HG03469 (cell line): ENCODE measurements around the gene KRTAP10-9.
"Not testable (repeated sequence)": the region's sequence is repeated elsewhere in the genome, so short reads cannot be mapped to it uniquely, and the experiment has no call there.

Experiments
- ATAC-seq: cut with Tn5 transposase; IDR thresholded peaks from one replicate; pipeline ENCODE4 v1.9.1; 2021; ENCODE audit warnings: mild to moderate bottlenecking, moderate library complexity, moderate number of reproducible peaks; ENCODE audit not compliant: unreplicated experiment

The KRTAP10-9 gene

GRCh38 chr21:44626673-44627143 is at the start of gene KRTAP10-9:
TSS of gene KRTAP10-9 (plus strand) at chr21:44627093. CDS start at chr21:44627172, 79 bp downstream.
- no peak for ATAC-seq

DNA sequence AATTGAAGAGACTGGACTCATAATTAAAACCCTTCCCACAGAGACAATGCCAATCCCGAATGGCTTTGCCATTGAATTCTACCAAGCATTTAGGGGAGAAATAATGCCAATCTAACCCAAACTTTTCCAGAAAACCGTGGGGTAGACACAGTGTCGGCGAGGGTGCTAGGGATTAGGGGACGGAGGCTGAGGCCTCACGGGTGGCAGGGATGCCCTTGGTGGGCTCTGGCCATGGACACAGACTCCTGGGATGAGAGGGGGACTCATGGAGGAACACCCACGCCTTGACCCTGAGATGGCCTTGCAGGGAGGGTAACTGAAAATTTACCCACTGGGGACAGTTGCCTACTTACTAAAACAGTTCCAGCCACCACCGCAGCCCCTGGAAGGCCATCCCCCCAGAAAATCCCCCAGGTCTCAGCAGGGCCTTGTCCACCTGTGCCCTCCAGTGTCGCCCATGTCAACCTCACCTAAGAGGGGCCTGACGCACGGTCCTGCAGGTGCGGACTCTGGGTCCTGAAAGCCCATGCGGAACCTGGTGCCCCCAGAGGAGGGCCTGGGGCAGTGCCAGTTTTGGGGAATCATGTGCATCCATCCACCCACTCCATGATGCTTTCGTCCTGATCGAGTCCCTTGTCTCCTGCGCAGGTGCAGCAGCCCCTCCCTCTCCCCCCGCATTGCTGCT is 48.4 kb upstream of the KRTAP10-9 start:
- ATAC-seq, result no peak

GRCh38 chr21:44579056-44579832 is 47.6 kb upstream of the KRTAP10-9 start:
- ATAC-seq, result no peak

- no peak for ATAC-seq
Observed at GRCh38 chr21:44579833-44580144, 47.1 kb upstream of the KRTAP10-9 start.

- not testable (repeated sequence) for ATAC-seq
Observed at GRCh38 chr21:44580231-44580821, 46.6 kb upstream of the KRTAP10-9 start, which contains the start of gene KRTAP10-5. TSS of gene KRTAP10-5 (minus strand) at chr21:44580604. CDS start at chr21:44580578, 26 bp downstream.

GRCh38 chr21:44581158-44581557 is 45.7 kb upstream of the KRTAP10-9 start:
- no peak for ATAC-seq

- no peak for ATAC-seq
Observed at GRCh38 chr21:44582055-44582454, 44.8 kb upstream of the KRTAP10-9 start.

GRCh38 chr21:44583089-44583799 is 43.6 kb upstream of the KRTAP10-9 start:
- ATAC-seq, result no peak

DNA sequence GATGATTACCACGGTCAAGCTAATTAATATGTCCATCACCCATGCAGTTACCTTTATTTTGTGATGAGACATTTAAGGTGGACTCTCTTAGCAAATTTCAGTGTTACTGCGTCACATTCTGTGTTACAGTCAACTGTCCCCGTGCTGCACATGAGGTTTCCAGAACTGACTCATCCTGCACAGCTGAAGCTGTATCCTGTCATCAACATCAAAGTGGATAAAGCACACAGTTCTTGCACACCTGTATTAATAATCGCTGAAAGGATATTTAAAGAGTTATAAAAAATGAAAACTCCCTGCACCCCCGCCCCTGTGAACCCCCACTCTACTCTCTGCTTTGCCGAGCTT is 43.1 kb upstream of the KRTAP10-9 start:
- no peak for ATAC-seq

- no peak for ATAC-seq
Observed at GRCh38 chr21:44585892-44586291, 41.0 kb upstream of the KRTAP10-9 start.

DNA sequence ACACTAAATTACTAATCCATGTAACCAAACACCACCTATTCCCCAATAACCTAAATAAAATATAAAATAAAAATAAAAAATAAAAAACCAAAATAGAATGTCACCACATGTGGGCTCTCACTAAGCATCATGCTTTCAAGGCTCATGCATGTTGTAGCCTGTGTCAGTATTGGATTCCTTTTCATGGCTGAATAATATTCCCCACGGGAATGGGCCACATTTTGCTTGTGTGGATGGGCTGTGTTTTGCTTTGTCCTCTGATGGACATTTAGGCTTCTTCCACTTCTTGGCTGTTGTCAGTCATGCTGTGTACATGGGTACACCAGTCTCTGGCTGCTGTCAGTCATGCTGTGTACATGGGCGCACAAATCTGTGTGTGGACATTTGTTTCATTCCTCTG is 37.8 kb upstream of the KRTAP10-9 start:
- ATAC-seq, result no peak

DNA sequence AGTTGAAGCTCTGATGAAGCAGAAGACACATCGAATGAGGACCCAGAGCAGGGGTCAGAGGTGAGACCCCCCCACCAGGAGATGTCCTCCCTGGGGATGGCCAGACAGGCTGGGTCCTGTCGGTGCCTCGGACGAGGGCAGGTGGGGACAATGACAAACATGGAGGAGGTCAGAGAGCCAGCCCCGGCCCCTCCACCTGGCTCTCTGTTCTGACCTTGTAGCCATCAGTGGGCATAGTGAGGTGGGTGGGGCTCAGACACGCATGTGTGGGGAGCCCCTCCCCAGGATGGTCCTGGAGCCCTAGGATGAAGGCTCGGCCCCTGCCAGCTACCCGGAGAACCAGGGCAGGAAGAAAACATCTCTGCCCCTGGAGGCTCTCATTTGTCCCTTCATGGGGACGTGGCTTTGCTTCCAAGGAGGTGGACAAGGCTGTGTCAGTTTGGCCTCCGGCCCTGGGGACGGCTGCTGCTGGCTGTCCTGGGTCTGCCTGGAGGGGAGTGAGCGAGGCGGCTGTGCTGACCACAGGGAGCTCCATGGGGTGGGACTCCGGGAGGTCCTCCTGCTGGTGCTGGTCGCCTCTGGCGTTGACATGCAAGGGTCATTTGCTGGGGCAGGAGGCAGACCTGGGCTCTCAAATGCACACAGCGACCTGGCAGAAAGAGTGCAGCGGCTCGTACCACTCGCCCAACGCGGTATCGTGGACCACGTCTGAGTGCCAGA is 37.1 kb upstream of the KRTAP10-9 start:
- ATAC-seq, result no peak

- ATAC-seq, result no peak
Observed at GRCh38 chr21:44590311-44590721, 36.6 kb upstream of the KRTAP10-9 start.

DNA sequence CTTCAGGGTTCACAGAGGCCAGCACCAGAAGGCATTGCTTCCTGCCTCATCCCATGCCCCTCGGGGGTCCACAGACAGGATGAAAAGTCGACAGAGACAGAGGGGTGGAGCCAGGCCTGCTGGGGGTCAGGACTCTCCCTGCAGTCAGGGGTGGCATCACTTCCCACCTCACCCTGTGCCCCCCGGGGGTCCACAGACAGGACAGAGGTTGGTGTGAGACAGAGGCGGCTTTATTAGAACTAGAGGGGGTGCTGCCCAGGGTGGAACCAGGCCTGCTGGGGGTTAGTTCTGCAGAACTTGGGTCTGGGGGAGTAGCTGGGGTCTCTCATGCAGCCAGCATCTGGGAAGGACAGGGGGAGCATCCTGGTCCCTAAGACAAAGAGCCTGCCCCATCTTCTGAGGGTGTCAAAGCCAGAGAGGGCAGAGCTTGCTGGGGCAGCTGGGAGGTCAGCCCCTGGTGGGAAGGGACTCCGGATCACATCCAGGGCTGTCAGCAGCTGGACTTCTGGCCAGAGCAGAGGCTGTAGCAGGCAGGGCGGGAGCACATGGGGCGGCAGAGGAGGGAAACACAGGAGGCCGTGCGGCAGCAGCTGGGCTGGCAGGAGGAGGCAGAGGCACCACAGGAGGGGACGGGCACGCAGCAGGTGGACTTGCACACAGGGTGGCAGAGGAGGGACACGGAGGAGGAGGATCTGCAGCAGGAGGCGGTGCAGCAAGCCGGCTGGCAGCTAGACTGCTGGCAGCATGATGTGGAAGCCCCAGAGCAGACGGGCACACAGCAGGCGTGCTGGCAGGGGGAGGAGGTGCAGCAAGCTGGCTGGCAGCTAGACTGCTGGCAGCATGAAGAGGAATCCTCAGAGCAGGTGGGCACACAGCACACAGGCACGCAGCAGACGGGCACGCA is 35.7 kb upstream of the KRTAP10-9 start:
- not testable (repeated sequence) for ATAC-seq

GRCh38 chr21:44591801-44592130 is 35.1 kb upstream of the KRTAP10-9 start:
- not testable (repeated sequence) for ATAC-seq

- ATAC-seq, result no peak
Observed at GRCh38 chr21:44592446-44593311, 34.2 kb upstream of the KRTAP10-9 start, which contains the start of gene KRTAP10-6. TSS of gene KRTAP10-6 (minus strand) at chr21:44592505. CDS start at chr21:44592484, 21 bp downstream.

DNA sequence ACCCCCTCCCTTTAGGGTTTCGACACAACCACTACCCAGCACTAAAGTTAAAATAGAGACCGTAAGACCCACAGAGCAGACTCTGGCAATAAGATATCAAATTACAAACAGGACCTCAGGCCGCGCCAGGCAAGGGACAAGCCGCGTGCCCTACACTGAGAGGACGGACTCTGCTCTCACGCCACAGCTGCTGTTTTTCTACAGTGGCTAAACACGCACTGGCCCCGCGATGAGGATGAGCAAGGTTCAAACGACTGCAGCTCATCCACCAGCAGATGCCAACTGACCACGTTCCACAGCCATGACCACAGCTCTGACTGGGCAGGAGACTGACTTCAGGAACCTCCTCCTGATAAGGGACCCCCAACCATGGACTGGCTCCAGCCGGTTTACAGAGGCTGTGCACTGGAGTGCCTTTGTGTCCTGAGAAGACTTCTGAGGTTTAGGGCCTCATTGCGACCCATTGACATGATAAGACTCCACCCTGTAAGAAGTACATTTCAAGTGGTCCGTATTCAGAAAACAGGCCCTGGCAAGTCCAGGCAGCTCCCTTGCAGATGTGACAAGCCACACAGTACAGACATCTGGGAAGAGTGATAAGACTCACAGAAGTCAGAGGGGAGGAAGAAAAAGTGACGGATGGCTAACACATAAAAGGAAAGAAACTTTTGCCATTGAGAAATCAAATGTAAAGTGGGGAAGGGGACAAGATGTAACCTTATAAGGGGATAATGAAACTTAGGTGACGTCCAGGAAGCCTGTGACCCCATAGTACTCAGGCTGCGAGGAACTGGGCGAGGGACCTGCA is 33.1 kb upstream of the KRTAP10-9 start:
- ATAC-seq, result no peak

DNA sequence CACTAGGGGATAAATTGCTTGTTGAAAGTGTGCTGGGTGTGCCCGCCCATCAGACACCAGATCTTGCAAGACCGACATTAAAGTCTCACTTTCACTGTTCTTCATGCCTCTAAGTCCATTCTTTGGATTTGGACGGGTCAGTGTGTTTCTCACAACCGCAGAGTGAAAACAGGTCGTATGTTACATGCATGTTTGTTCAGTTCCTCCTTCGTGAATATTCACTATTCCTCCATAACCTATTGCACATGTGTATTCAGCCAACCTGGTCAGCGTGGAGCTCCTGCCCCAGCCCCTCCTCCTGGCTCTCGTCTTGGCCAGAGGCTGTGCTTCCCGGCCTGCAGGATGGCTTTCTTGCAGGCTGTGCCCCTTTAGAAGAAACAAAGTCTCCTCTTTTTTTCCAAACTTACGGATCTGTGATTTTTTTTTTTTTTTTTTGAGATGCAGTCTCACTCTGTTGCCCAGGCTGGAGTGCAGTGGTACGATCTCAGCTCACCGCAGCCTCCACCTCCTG is 32.4 kb upstream of the KRTAP10-9 start:
- ATAC-seq, result no peak
